NCI-H345 (cell line): Measurements from ENCODE around the gene CYFIP1.

Source experiments
- DNase-seq: peaks from one replicate; lab custom pipeline; 2025; lab: John Stamatoyannopoulos, UW

Gene CYFIP1

GRCh38 chr15:22950256-22950990, 29.7 kb downstream of the CYFIP1 start:
- DNase-seq = no peak

- DNase-seq = peak; percentile 63
Observed at GRCh38 chr15:22949074-22949547, 31.1 kb downstream of the CYFIP1 start.

GRCh38 chr15:22948056-22948455, 32.1 kb downstream of the CYFIP1 start:
- DNase-seq = no peak

- DNase-seq = no peak
Observed at GRCh38 chr15:22947101-22948000, 32.8 kb downstream of the CYFIP1 start.

GRCh38 chr15:22945071-22945470, 35.1 kb downstream of the CYFIP1 start:
- peak; percentile 61 for DNase-seq

GRCh38 chr15:22944651-22945050, 35.5 kb downstream of the CYFIP1 start:
- peak; percentile 86 for DNase-seq

- peak; percentile 15 for DNase-seq
Observed at GRCh38 chr15:22942877-22943276, 37.3 kb downstream of the CYFIP1 start.

GRCh38 chr15:22942306-22942855, 37.8 kb downstream of the CYFIP1 start:
- DNase-seq = no peak

- DNase-seq = no peak
Observed at GRCh38 chr15:22941179-22941578, 39.0 kb downstream of the CYFIP1 start.

GRCh38 chr15:22939652-22940061, 40.5 kb downstream of the CYFIP1 start:
- no peak for DNase-seq

- DNase-seq = no peak
Observed at GRCh38 chr15:22939051-22939450, 41.1 kb downstream of the CYFIP1 start.

GRCh38 chr15:22936577-22937472, 43.3 kb downstream of the CYFIP1 start:
- no peak for DNase-seq

GRCh38 chr15:22933641-22934061, 46.5 kb downstream of the CYFIP1 start:
- no peak for DNase-seq

- DNase-seq = no peak
Observed at GRCh38 chr15:22931784-22932536, 48.2 kb downstream of the CYFIP1 start.

GRCh38 chr15:22930782-22931484, 49.2 kb downstream of the CYFIP1 start:
- DNase-seq = no peak

- DNase-seq = no peak
Observed at GRCh38 chr15:22927761-22928160, 52.4 kb downstream of the CYFIP1 start.

GRCh38 chr15:22925875-22926274, 54.3 kb downstream of the CYFIP1 start:
- DNase-seq = no peak

GRCh38 chr15:22922003-22922402, 58.2 kb downstream of the CYFIP1 start:
- no peak for DNase-seq

GRCh38 chr15:22919171-22919570, 61.0 kb downstream of the CYFIP1 start:
- DNase-seq = no peak

- DNase-seq = no peak
Observed at GRCh38 chr15:22918596-22919140, 61.5 kb downstream of the CYFIP1 start.
